H7 (cell line): ENCODE data around the gene SPX. TPM values are rescaled to one million over a fixed set of nuclear protein-coding genes. Genes with fewer than 3 reads are reported as not detected.

Experiments
- DNase-seq: peaks from one replicate; pipeline ENCODE4 v3.0.0; 2012
- H3K27me3 ChIP-seq: 2 replicates; pipeline ENCODE4 v1.6.0; 2011; ENCODE audit warnings: mild to moderate bottlenecking, low read length; ENCODE audit not compliant: control insufficient read depth, insufficient read depth
- H3K36me3 ChIP-seq: replicated peaks from 2 replicates; pipeline ENCODE4 v1.5.1; 2011; ENCODE audit warnings: low read length; ENCODE audit not compliant: control insufficient read depth, insufficient read depth
- H3K4me3 ChIP-seq: 2 replicates; pipeline ENCODE4 v1.5.1; 2011; ENCODE audit warnings: low read depth, mild to moderate bottlenecking, control low read depth, low read length, moderate library complexity; ENCODE audit not compliant: insufficient read depth
- total RNA-seq: library from RNA; depleted of rRNA; stranded (reverse); fragments of >200 nt; shearing (Covaris generic); gene quantifications from 2 replicates; pipeline ENCODE4 v1.2.3, GENCODE V29; 2014

SPX gene
- total RNA-seq, 1 experiment from 2014 or later = not detected

DNA sequence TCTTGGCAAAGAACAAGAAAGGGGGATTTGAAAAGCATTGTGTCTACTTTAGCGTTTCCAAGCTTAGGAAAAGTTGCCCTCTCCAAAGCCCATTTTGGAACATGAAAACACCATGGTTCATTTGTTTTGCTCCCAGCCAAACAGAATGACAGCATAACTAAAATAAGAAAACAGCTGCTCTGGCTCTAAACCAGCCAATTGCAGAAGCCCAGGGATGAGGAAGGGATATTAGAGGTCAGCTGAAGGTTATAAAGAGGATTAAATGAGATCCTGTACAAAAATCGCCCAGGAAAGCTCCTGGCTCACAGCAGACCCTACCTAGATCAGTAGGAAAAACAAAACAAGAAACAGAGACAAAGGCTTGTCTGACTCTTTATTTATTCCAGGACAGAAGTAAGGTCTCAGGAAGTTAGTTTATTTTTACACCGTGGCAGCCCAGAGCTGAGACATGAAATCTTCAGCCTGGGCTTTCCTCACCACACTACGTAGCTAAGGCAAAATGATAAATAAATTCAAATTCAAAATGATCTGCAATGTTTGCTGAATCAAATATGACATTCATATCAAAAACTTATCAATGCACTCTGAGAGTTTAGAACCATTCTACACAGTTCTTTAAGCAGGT lies 25.9 kb downstream of the SPX start:
- no peak for DNase-seq
- Histone ChIP-seq H3K4me3 (no peak overlapping the region), H3K27me3 (no peaks in the 10 kb centered on the region), H3K36me3 (no peaks in the 10 kb centered on the region)

DNA sequence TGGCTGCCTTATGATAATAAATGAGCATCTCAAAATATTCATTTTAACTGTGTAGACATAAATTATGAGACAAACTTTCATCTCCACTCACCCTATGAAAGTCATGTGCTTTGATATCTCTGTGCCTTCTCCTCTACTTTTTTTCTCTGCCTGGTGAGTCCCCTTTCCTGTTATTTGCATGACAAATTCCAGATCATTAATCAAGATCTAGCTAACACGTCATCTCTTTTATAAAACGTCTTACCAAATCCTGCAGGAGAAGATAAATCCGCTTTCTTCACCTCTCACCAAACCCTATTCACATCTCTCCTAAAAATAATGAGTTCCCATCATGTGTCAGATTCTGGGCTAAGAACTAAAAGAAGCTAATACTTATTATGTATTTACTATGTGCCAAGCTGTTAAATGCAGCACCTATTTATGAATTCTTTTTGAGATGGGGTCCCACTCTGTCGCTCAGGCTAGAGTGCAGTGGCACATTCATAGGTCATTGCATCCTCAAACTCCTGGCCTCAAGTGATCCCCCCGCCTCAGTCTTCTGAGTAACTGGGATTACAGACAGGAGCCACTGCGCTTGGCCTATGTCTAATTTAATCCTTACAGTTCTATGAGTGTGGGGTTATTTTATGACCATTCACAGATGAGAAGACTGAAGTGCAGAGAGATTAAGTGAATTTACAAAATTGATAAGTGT lies 26.7 kb downstream of the SPX start:
- Histone ChIP-seq H3K36me3 (no peaks in the 10 kb centered on the region), H3K4me3 (no peak overlapping the region), H3K27me3 (no peaks in the 10 kb centered on the region)
- no peak for DNase-seq

DNA sequence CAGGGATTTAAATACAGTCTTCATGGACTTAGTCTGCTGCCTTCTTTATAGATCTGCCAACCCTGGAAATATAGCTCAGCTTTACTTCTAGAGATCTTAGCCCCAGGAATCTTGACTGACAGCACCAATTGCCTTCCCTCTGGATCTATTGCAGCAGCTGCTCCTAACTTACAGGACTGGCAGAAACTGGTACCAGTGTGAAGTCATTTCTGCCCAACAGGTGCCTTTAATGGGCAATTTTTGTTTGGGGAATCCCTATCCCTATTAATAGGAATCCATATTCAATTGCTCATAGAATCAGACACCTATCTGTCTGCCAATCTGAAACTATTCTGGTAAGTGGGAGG lies 27.2 kb downstream of the SPX start:
- no peak for DNase-seq
- no peaks in the 10 kb centered on the region for H3K36me3 ChIP-seq
- H3K27me3 ChIP-seq = no peaks in the 10 kb centered on the region
- no peak overlapping the region for H3K4me3 ChIP-seq

DNA sequence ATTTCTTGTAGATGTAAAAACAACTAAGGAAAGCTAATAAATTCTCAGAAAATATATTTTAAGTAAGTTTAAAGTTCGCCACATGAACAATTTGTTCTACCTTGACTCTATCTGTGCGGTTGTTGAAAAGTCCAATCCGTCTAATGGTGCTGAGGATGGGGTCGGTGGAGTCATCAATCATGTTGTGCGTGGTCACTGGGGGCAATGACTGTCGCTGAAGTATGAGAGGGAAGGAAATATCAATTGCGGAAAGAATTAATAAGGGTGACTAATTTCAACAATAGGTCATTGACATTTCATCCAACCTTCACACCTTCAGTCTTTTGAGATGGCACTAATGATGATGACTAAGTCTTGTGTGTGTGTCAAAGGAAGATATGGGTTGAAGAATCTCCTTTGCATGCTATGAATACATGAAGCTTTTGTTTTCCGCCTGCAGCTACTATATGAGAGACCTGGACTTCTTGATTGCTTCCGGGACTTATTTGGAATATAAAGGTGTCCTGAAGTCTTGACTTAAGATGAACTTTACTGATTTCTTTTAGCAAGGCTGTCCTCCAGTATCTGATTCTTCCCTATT lies 32.1 kb downstream of the SPX start:
- DNase-seq = no peak

DNA sequence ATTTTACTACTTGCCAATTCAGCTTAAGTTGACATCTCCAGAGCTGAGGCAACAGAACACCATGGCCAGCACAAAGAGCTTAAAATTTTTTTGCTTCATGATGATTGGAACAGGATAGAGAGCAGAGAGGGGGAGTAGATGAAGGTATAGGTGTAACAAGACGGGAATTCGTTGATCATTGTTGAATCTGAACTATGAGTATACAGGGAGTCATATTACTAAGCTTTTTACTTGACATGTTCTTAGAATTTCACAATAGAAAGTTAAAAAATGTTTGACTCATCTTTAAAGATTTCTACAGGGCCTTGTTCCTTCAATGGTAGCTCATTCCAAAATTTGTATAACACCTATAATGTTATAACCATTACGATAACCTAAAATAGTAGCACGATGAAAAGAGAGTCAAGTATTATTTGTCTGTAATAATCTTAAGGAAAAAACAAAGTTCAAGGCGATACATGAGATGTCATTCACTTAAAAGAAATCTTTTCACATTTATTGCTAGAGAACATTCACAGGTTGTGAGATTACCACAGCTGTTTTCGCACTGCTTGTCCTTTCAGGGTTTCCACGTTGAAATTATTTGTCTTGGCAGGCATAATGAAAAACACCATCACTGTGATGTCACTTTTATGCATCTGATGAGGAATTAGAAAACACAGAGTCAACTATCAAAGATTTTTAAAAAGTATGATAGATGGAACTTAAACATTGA lies 33.9 kb downstream of the SPX start:
- no peaks in the 10 kb centered on the region for H3K36me3 ChIP-seq
- no peaks in the 10 kb centered on the region for H3K27me3 ChIP-seq
- no peak for DNase-seq
- H3K4me3 ChIP-seq = no peak overlapping the region

More for the DNA sequence above, 32.1 kb downstream of the SPX start:
- Histone ChIP-seq H3K36me3 (no peaks in the 10 kb centered on the region), H3K4me3 (no peak overlapping the region), H3K27me3 (no peaks in the 10 kb centered on the region)

DNA sequence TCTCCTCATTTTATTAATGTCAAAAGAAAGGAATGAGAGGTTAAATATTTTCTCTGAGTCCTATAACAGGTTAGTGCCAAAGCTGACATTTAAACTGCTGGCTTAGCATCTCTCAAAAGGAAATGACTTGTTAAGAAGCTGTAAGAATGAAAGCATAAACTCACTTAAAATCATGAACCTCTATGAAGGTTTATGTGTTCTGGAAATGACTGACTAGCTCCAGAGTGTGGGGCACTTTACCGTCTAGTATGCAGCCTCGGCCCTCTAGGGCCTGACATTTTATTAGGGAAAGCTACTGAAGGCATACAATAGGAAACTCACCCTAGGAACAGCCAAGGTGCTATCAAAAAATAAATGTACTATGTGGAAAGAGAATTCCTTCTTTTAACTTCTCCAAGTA lies 35.1 kb downstream of the SPX start:
- no peak overlapping the region for H3K4me3 ChIP-seq
- no peaks in the 10 kb centered on the region for H3K36me3 ChIP-seq
- no peak for DNase-seq
- H3K27me3 ChIP-seq = no peaks in the 10 kb centered on the region

DNA sequence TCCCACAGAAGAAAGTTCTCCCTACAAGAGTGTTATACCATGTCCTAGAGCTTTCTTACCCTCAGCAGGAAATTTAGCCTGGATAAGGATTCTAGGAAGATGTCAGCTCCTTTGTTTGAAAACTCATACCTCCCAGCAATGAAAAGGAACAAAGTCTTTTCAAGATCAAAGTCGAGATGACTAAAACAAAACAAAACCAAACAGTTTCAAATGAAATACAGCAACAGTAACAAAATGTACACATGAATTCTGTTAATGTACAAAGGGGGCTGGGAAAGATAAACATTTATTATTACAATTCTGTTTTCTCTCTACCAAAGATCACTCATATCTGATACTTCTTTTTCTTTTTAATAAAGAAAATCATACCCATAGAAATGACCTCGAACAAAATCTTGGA lies 36.8 kb downstream of the SPX start:
- H3K4me3 ChIP-seq = no peak overlapping the region
- H3K36me3 ChIP-seq = no peaks in the 10 kb centered on the region
- DNase-seq = no peak
- no peaks in the 10 kb centered on the region for H3K27me3 ChIP-seq

DNA sequence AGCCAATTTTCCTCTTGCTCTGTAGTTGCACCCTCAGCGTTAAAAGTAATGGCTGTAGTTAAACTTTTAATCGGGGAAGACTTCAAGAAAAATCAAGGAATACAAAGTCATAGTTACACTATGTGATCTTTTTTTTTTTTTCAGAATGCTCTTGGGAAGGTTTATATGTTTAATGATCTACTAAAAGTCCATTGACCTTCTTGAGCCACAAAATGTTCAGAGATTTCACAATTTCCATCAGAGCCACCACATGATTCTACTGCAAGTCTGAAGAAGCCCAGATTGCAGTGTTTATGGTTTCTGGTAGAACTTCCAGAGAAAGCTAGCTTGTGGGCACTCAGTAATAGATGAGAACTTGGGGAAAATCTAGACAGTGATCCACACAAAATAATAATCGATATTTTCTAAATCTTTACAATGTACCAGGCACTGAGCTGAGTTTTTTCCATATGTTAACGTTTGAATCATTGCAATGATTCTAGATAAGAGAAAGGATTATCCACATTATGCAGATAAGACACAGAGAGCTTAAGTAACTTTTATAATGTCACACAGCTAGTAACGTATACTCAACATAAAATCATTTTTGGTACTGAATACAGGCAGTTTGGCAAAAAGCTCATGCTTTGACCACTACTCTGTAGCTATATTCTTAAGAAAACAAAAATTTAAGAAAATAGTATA lies 40.3 kb downstream of the SPX start:
- no peak for DNase-seq
- H3K27me3 ChIP-seq = no peaks in the 10 kb centered on the region
- H3K4me3 ChIP-seq = no peak overlapping the region
- H3K36me3 ChIP-seq = no peaks in the 10 kb centered on the region

DNA sequence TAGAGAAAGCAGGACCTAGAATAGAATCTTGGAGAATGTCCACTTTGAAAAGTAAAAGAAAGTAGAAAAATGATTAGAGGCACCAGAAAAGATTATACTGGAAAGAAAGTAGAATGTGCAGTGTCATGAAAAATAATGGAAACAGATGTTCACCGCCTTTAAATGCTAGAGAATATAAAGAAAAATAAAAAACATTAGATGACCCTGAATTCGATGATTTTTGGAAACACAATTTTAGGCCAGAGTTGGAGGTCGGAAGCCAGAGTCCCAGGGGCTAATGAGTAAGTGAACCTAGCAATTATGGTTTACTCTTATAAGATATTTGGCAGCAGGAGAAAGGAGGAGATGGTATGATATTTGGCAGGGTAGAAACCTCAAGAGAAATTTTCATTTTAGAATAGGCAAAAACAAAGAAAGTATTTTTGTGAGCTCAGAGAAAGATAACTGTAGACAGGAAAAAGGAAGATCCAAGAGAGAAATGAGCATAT lies 40.9 kb downstream of the SPX start:
- no peaks in the 10 kb centered on the region for H3K36me3 ChIP-seq
- no peaks in the 10 kb centered on the region for H3K27me3 ChIP-seq
- no peak overlapping the region for H3K4me3 ChIP-seq
- DNase-seq = no peak

DNA sequence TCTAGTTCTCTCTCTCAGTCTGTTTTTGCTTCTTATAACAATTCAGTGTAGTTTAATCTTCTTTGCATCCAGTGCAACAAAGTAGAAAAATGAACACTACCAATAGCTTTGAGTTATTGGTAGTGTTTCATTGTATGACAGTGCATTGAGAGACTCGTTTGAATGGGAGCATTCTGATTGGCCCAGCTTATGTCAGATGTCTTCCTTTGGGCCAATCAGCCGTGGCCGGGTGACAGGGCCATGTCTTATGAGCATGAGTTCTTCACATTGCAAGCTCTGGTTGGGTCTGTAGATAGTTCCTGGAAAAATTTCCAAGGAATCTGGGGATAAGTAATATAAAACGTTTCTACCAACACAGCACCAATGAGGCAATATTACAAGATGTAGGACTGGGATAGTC lies 42.0 kb downstream of the SPX start:
- no peak for DNase-seq
- no peak overlapping the region for H3K4me3 ChIP-seq
- no peaks in the 10 kb centered on the region for H3K36me3 ChIP-seq
- no peaks in the 10 kb centered on the region for H3K27me3 ChIP-seq

DNA sequence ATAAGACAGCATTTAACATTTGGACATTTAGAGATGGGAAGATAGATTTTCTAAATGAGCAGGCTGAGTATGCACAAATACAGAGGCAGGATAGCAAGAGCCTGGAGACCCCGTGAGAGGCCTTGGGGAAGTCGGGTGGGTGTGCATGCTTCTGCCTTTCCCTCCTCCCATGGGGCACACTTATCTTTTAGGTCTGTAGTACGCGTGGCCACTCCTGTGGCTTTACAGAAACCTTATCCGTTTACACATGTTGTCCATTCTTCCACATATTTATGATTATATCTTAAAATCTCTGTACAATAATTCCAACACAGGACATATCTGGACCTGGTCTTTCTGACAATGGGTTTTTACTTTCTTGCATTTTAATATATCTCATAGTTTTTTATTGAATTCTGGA lies 45.0 kb downstream of the SPX start:
- Histone ChIP-seq H3K36me3 (no peaks in the 10 kb centered on the region), H3K4me3 (no peak overlapping the region), H3K27me3 (no peaks in the 10 kb centered on the region)
- no peak for DNase-seq

DNA sequence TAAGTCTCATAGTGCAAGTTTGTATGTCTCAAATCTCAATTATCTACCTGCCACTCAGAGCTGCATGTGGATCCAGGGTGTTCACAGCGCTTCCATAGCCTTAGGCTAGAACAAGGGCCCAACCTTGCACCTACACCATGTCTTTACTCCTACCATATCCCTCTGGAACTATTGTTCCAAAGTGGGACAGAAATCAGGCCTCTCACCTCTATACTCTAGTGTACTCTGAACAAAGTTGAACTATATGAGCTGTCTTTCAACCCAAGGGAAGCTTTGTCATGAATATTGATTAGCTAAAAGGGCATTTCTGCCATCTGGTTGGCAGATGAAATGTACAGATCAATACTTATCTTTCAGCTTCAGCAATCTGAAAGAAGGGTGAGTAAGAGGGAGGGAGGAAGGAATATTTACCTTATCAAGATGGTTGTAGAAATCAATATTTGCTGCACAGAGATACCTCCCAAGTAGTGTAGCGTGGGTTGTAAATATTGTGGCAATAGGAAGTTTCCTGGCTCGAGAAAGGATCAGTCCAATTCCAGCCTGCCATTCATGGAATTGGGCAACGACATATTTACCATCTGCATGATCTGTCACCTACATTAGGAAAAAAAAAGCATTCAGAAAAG lies 47.8 kb downstream of the SPX start:
- no peak for DNase-seq
- no peaks in the 10 kb centered on the region for H3K36me3 ChIP-seq
- H3K27me3 ChIP-seq = no peaks in the 10 kb centered on the region
- H3K4me3 ChIP-seq = no peak overlapping the region

DNA sequence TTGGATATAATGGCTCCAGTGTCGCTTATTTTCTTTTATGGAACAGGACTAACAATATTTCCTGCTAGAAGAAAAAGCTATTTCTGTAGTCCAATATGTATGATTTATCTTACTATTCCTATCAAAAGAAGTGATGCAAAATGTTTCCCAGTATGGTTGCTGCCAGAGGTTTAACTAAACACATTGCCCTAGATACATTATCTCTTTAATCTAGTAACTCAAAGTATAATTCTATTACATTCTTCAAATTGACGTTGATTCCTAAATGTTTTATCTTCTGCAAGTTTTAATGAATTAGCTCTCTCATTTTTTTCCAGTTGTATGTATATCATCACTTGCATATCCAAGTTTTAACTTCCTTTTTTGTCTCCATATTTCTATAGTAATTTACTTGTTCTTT lies 50.3 kb downstream of the SPX start:
- Histone ChIP-seq H3K27me3 (no peaks in the 10 kb centered on the region), H3K36me3 (no peaks in the 10 kb centered on the region), H3K4me3 (no peak overlapping the region)
- DNase-seq = no peak

DNA sequence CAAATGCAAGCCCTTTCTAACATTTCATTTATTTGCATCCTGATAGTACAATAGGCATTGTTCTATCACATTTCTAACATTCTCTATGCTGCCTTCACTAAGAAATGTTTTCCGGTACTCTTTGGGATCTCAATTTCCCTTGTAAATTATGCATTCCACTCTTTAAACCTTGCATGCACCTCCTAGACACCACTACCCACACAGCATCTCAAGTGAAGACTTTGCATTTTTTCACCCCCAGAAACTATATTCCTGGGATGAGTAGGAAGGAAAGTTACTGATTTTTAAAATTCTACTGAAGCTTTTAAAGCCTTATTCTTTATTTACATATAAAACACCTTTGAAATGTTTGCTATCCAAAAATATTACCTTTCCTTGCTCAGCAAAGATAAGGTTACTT lies 51.4 kb downstream of the SPX start:
- H3K27me3 ChIP-seq = no peaks in the 10 kb centered on the region
- no peak for DNase-seq
- H3K4me3 ChIP-seq = no peak overlapping the region
- H3K36me3 ChIP-seq = no peaks in the 10 kb centered on the region
